Stimulated activated CD8-positive, alpha-beta memory T cell treated with anti-CD3 and anti-CD28 coated beads, Interleukin-2, amount 100 ng/mL, for 48 hours (primary cell): ENCODE data around the gene CRYL1.
A peak's percentile ranks its signal among the peaks of the same experiment; 100 is the strongest.

Source experiments
- DNase-seq, 2 donors: peaks; one replicate each; pipeline ENCODE4 v3.0.0-alpha.2; 2020; ENCODE audit warnings: low read depth in 2 of 2

CRYL1 gene, protein sequence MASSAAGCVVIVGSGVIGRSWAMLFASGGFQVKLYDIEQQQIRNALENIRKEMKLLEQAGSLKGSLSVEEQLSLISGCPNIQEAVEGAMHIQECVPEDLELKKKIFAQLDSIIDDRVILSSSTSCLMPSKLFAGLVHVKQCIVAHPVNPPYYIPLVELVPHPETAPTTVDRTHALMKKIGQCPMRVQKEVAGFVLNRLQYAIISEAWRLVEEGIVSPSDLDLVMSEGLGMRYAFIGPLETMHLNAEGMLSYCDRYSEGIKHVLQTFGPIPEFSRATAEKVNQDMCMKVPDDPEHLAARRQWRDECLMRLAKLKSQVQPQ

DNA sequence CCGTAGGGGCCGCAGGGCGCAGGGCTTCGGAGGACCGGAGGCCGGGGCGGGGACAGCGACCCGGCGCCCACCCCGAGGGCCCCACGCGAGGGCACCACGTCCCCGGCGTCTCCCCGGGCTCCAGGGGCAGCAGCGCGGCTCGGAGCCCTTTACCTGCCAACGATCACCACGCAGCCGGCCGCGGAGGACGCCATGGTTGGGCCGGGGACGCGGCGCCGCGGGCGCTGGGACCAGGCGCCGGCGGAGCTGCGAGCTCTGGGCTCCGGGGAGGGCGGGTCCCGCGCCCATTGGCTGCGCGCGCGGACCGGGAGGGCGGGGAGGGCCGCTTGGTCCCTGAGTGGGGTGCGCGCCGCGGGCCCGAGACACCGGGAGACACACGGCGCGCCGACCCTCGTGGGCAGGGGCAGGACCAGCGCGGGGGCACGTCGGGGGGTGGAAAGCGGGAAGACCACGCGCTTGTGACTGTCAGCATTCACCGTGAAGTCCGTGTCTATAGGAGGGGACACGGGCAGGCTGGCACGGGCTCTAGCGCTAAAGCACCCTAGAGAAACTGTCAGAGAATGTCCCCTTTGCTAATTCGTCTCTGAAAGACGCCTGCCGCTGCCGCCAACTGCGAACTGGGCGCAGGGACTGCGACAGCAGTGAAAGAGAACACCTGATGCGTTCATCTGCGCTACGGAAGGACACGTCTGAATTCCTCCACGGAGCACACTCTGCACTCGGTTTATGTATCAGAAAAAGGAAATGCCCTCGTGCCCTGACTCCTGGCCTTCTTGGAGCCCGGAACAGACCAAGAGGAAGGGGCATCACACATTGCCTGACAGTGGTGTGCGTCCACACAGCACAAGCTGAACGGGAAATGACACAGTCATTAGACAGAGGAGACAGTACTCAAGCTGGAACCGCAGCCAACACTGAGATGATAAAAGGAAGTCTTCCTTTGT is at the start of gene CRYL1:
TSS of gene CRYL1 (minus strand) at position 257 of the 944 bp plus-strand sequence. CDS start at position 194, 63 bp downstream.
- peak; percentile 47 to 64 for DNase-seq

DNA sequence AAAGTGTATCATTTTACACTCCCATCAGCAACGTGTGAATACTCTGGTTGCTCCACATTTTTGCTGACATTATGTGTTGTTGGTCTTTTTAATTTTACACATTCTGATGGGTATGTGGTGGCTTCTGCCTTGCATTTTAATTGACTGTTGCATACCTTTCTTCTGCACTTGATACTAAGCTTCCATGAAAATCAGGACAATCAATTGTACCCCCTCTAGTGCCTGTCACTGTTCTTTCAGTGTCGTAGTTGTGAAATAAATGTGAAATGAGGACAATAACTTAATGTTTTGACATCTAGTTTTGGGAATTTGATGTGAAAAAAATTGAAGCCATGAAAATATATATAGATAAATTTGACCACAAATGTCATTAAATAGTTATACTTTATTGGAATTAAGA is 48.0 kb upstream of the CRYL1 start:
- no peak for DNase-seq

DNA sequence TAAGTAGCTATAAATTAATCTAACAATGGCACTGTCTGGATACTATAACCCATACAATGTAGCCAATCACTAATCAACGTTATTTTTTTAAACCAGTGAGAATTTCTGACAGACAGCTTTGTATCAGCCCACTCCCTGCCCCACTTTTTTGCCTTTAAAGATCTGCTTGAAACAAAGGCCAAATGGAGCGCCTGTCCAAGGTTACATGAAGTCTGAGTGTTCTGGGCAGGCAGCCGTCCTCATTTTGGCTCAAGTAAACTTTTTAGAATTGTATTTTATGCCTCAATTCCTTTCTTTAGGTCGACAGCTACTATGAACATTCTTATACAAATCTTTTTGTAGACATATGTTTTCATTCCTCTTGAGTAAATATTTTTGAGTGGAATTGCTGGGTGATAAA is 47.5 kb upstream of the CRYL1 start:
- no peak for DNase-seq

DNA sequence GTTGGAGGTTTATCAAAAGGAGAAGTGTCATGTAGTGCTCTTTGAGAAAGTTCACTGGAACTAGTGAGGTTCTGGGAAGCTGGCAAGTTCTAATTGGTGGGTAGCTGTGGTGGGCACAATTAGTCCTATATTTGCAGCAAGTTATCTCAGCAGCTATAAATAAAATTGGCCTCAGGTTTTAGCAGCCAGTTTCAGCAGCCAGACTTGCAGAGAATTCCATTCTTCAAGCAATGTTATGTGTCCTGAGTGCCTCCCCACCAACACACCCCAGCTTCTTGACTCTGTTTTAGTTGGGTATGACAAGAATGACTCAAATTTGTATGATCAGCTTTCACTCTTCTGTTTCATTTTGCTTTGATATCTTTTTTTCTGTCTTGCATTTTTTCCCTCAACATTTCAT is 46.0 kb upstream of the CRYL1 start:
- no peak for DNase-seq

DNA sequence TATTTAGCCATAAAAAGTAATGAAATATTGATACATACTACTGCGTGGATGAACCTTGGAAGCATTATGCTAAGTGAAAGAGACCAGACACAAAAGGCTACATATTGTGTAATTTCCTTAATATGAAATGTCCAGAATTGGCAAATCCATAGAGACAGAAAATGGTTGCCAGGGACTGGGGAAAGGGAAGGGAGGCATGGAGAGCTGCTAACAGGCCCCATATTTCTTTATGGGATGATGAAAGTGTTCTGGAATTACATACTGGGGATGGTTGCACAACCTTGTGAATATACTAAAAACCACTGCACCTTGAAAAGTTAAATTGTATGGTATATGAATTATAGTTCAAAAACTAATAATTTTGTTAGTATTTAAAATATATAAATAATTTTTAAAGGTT is 44.9 kb upstream of the CRYL1 start:
- no peak for DNase-seq

DNA sequence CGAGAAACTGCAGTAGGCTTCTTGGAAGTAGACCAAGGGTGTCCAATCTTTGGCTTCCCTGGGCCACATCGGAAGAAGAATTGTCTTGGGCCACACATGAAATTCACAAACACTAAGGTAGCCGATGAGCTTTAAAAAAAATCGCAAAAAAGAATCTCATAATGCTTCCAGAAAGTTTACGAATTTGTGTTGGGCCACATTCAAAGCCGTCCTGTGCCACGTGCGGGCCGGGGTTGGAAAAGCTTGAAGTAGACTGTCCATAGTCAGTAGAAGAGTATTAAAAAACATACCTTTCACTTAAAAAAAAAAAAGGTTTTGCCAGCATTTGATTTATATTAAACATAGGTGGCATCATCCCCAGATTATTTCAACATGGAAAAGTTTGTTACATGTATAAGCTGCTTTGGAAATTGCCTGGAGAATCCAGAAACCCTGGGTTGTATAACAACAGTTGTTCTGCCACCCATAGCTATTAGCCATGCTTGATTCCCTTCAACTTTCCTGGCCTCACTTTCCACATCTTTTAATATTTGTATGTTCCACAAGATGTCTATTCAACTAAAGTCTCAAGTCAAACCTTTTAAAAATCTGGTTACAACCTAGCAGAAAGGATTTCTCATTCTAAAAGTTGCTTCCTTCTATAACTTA is 42.3 kb upstream of the CRYL1 start:
- no peak for DNase-seq

DNA sequence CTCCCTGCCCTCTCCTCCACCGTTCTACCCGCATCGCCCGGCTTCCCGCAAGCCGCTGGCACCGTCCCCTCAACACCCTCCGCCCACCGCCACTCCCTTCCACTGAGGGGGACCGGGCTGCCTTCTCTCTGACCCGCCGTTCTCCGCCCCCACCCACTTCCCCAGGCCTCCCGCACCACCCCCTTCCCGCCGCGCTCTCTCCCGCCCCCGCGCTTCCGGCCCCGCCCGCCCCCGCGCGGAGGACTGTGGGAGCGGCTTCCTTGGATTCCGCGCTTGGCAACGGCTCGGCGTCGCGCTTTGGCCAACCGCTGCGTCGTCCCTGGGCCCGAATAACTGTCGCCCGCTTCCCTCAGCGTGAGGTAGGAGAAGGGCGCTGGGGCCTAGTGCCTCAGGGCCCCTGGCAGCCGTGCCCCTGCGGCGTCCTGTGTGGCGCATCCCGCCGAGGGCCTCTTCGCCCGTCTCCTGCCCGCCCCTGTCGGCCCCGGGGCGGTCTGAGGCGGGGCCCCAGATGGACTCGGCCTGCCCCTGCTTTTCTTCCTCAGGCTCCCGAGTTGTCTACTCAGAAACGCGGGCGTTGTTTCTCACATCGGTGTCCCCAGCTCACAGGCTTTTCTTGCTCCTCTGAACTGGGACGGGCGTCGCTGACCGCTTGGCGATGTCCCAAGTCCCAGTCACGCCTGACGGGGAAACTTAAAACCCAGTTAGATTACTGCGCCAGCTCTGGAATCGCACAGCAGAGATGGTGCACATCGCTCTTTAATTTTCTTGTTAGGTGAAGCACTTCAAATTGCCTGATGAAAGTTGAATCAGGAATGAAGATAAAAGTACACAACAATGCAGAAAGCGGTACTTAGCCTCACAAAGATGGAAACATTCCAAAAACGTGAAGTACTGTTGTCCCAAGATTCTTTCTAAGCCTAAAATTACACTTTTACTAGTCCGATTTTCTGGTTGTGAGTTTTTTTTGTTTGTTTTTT is 41.5 kb upstream of the CRYL1 start, which contains the start of gene IFT88:
TSS of gene IFT88 (plus strand) at position 260 of the 977 bp plus-strand sequence. CDS start 7,229 bp downstream, outside the sequence.
- peak; percentile 71 to 74 for DNase-seq

DNA sequence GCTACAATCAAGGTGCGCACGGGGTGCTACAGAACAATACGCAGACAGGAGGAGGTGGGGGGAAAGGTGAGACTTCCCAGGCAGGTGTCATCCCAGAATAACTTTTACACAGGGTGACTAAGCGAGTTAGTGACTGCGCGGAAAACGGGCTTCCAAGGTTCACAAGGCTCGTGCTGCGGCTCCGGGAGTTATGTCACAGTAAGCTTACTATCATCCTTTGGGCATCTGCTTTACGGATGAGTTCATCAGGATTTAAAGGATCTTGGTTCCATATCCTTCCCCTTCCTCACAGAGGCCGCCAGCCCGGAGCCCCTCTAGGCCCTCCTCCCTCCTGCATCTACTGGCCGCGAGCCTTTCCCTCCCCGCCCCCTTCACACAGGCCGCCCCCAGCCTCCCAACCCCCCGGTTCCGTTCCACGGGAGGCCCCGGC is 40.8 kb upstream of the CRYL1 start:
- no peak for DNase-seq

DNA sequence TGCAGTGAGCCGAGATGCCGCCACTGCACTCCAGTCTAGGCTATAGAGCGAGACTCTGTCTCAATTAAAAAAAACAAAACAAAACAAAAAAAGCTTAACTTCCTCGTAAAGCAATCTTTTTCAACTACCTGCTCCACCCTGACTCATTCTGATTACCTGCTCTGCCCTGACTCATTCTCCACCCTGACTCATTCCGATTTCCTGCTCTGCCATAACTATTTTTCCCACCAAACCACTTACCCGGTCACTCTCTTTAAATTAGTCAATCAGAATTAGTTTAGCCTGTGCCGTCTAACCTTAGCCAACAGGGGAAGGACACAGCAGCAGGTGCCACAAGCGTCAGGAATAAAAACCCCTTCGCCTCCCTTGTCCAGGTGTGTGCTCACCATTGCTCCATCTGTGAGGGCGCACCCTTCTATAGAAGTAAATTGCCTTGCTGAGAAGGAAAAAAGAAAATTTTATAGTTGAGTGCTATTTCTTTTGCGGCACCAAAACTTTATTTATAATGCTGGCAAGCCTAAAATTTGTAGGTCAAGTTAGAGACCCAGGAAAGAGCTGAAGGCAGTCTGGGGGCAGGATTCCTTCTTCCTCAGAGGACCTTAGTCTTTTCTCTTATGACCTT is 39.6 kb upstream of the CRYL1 start:
- no peak for DNase-seq

DNA sequence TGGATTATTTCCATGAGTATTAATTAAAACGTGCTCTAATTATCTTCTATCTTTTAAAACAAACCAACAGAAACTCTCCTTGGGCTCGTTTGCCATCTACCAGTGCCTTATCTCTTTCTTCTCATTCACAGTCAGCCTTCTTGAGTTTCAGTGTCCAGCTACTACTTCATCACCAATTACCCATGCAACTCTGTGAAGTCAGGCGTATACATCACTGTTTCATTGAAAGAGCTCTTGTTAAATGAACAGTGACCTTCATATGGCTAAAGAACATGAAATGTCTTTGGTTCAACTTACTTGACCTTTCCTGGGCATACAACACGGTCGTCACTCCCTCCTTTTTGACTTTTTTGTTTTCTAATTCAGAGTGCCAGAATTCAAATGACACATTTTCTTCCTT is 36.1 kb upstream of the CRYL1 start:
- DNase-seq: no peak

DNA sequence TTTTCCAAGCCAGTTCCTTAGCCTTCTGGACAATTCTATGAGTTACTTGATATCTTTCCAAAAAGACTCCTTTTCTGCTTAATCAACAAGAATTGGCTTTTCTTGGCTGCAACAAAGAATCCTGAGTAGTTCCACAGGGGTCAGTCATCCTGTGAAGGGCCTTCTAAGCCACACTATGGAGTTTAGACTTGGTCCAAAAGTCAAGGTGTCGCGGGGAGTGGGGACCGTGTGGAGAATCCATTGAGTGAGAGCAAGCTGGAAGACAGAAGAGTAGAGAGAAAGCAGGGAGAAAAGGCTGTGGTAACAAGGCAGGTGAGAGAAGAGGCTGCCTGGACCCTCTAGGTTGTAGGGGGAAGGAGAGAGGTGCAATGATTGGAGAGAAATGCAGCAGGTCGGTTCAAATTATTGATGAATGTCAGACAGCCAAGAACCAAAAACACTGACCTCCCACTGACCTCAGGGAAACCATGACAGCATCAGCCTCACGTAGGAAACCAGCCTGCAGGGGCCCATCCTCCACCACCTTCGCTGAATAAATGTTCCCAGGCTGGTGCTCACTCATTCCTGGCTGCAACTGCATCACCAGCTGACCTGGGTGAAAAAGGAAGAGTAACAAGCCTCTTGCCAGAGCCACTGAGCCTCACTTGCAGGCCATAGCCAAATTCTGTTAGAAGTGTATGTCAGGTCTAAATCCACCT is 34.2 kb upstream of the CRYL1 start:
- no peak for DNase-seq

DNA sequence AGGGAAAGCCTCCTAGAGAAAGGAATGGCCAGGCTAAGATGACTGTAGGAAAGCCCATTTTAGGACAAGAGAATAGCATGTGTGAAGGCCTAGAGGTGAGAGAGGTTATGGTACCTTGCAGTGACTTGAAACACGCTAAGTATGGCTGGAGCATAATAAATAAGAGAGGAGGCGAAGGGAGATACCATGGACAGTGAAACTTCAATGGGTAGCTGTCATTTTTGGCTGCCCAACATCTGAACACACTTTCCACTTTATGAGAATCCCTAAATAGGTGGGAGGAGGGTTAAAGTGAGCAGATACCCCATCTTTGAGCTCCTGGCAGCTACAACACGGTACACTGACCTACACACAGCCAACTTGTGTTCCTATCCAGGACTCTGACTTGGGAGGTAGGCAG is 33.3 kb upstream of the CRYL1 start:
- DNase-seq: no peak

DNA sequence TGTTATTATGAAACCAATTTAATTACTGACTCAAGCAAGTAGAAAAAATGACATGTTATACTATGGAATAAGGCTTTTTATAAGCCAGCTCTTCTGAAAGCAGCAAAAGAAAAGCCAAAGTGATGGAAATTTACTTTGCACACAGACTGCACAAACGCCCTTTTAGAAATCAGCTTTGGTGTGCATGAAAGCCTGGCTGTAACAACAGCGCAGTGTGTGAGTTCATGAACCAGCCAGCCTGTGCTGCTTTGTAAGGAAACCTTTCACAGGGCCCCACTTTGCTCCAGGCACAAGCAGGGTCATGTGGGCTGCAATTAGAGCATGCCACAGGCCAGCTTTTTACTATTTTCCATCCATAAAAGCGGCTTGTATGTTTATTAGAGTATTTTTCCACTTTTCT is 27.7 kb upstream of the CRYL1 start:
- DNase-seq: no peak

DNA sequence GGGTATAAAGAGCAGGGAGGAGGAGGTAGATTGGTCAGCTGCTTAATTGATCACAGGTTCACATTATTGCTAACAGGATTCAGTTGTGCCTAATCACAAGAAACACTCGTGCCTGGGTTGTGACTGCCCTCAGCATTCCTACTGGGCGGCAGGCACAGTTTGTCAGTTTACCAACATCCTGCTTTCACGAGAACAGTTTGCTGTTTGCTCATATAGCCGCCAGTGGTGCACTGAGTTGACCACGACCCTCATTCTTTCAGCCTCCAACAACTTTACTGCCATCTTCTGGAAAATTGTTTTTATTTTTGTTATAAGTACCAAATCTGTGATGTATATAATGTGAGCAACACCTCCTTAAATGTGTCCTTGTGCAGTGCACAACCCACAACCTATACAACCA is 25.1 kb upstream of the CRYL1 start:
- no peak for DNase-seq

DNA sequence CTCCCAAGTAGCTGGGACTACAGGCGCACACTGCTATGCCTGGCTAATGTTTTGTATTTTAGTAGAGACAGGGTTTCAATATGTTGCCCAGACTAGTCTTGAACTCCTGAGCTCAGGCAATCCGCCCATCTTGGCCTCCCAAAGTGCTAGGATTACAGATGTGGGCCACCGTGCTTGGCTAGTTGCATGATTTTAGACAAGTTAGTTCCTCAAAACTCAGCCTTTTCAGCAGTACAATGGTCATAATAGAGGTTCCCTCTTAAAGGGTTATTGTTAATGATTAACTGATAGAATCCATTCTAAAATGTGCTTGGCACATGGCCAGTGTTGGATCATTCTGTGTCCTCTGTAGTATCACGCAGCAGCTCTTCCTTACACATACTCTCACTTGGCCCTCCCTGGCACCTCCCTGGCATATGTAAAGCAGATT is 21.8 kb upstream of the CRYL1 start:
- no peak for DNase-seq

DNA sequence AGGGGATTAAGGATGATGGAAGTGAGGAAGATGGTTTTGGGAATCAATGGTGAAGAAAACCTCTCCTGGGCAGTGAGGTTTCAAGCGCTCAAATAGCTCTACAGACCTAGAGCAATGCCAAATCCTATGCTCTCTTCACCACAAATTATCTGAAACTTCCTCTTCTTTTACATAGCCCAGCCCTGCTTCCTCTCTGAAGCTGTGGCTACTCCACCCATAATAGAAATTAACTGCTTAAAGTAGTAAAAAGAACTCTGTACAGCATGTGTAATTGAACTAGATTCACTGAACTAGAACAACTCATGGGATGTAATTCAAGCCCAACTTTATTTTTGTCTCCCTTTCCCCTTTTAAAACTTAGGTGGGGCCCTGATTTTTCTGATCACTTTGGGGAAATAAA is 20.9 kb upstream of the CRYL1 start:
- no peak for DNase-seq

DNA sequence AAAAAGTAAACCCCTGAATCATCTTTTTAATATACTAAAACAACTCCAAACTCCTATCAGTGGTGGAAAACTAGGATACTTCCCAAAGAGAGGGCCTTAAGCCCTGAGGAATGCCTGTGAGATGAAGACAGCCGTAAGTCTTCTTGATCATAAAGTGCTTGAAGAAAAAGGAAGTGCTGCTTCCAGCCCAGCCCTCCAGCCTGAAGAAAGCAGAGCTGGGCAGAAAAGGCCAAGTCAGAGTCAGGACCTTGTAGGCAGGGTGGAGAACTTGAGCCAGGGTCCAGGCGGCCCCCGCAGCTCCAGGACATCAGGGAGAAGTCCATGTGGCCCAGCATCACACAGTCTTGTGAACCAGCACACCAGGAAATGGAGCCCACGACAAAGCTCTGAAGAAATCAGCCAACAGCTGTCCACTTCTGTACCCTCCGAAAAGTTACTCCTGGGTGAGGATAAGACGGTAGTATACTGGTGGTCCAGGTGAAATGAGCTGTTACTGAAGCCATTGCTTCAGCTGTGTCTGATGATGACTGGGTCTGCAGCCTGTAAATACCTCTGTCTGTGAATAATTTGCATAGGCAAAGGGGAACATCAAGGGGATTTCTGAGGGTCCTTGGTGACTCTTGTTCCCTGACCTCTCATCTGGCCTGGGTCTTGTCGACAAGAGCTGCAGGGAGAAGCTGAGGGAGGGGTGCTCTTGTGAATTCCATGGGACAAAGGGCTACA is 18.7 kb upstream of the CRYL1 start:
- no peak for DNase-seq

DNA sequence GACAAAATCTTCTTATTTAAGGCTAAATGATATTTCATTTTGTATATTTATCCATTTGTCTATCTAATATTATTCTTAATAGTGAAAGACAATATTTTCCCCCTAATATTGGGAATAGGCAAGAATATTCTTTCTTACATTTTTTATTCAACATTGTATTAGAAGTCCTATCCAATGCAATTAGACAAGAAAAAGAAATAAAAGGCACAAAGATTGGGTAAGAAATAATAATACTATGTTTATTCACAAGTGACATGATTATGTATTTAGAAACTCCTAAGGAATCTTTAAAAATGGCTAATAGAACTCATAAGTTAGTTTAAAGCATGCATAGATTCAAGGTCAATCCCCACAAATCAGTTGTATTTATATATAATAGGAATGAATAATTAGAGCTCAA is 11.3 kb upstream of the CRYL1 start:
- no peak for DNase-seq

DNA sequence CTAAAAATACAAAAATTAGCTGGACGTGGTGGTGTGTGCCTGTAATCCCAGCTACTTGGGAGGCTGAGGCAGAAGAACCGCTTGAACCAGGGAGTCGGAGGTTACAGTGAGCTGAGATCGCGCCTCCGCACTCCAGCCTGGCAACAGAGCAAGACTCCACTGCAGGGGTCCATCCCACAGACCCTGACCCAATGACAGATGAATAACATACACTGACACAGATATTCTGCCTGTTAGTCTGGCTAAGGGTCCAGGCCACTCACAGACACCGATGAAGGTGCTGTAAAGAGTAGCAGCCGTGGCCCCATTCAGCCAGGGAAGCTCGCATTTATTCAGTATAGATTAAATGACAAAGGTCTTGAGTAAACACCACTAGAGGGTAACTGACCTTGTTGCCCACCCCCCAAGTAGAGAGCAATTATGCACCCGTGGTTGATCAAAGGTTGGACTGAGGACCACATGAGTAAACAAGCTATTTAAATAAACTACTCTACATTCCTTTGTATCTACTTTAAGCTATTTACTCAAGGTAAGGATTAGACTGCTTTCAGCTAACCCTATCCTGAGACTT is 8.5 kb upstream of the CRYL1 start:
- no peak for DNase-seq
